HG02884 (cell line): ENCODE data around the gene RBPJ.
"Not testable (repeated sequence)": the region's sequence is repeated elsewhere in the genome, so short reads cannot be mapped to it uniquely, and the experiment has no call there.

Source experiments
- ATAC-seq: cut with Tn5 transposase; IDR thresholded peaks from one replicate; pipeline ENCODE4 v1.9.1; 2021; ENCODE audit warnings: mild to moderate bottlenecking, moderate library complexity; ENCODE audit not compliant: unreplicated experiment

The RBPJ gene

GRCh38 chr4:26331380-26331950 is 10.7 kb downstream of the RBPJ start:
- ATAC-seq, result no peak

GRCh38 chr4:26334366-26334765 is 13.6 kb downstream of the RBPJ start:
- no peak for ATAC-seq

GRCh38 chr4:26337612-26338011 is 16.8 kb downstream of the RBPJ start:
- no peak for ATAC-seq

- ATAC-seq, result no peak
Observed at GRCh38 chr4:26342328-26343037, 21.7 kb downstream of the RBPJ start.

- no peak for ATAC-seq
Observed at GRCh38 chr4:26343038-26343398, 22.2 kb downstream of the RBPJ start.

- ATAC-seq, result no peak
Observed at GRCh38 chr4:26344901-26345564, 24.2 kb downstream of the RBPJ start.

- ATAC-seq, result no peak
Observed at GRCh38 chr4:26345565-26345938, 24.7 kb downstream of the RBPJ start.

- no peak for ATAC-seq
Observed at GRCh38 chr4:26346203-26346620, 25.4 kb downstream of the RBPJ start.

- ATAC-seq, result no peak
Observed at GRCh38 chr4:26349496-26349895, 28.7 kb downstream of the RBPJ start.

GRCh38 chr4:26351685-26352084 is 30.9 kb downstream of the RBPJ start:
- ATAC-seq, result peak; percentile 46

- ATAC-seq, result no peak
Observed at GRCh38 chr4:26354491-26354890, 33.7 kb downstream of the RBPJ start.

- ATAC-seq, result no peak
Observed at GRCh38 chr4:26355392-26356052, 34.7 kb downstream of the RBPJ start.

- no peak for ATAC-seq
Observed at GRCh38 chr4:26356081-26356501, 35.3 kb downstream of the RBPJ start.

- not testable (repeated sequence) for ATAC-seq
Observed at GRCh38 chr4:26359521-26359920, 38.7 kb downstream of the RBPJ start.

GRCh38 chr4:26360273-26360672 is 39.5 kb downstream of the RBPJ start:
- ATAC-seq, result no peak

GRCh38 chr4:26360864-26361263 is 40.0 kb downstream of the RBPJ start:
- no peak for ATAC-seq

- ATAC-seq, result no peak
Observed at GRCh38 chr4:26361297-26361696, 40.5 kb downstream of the RBPJ start.

- no peak for ATAC-seq
Observed at GRCh38 chr4:26362745-26363439, 42.1 kb downstream of the RBPJ start.

- no peak for ATAC-seq
Observed at GRCh38 chr4:26365537-26366150, 44.8 kb downstream of the RBPJ start.

GRCh38 chr4:26367811-26368210 is 47.0 kb downstream of the RBPJ start:
- ATAC-seq, result no peak

GRCh38 chr4:26368685-26369084 is 47.9 kb downstream of the RBPJ start:
- ATAC-seq, result no peak
